ENCODE data around the gene ARHGEF17. TPM values are rescaled to one million over a fixed set of nuclear protein-coding genes. Genes with fewer than 3 reads are reported as not detected.

Gene ARHGEF17
- polyA plus RNA-seq, 1 donor (not counting 4 experiments of a cell fraction or from before 2014, with no cell fraction given) = 5.1 TPM

DNA sequence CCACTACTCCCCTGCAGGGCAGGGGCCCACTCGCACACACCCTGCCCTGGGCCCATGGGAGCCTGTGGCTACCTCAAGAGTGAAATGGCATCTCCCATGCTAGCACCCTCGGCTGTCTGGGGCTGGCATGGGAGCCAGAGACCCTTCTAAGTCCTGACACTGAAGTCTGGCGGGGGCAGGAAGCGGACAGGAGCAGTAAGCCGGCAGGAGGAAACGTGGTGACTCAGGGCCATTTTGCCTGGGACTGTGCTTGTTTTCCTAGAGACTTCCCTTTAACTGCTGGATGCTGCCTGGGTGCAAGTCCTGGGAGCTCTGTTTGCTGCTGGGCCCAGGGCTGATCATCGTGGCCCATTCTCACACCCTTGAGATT lies 84.9 kb downstream of the ARHGEF17 start:
- dilution Hi-C loops (cut with MboI; ENCODE audit: extremely low pct_ligation_motif_present, low sequenced_read_pairs) = no loop called here
- H3K79me2 ChIP-seq (ENCODE audit: control insufficient read depth, insufficient read depth, low read length) = peaks cover 14% of the 10 kb centered on the region
- H2AFZ ChIP-seq (ENCODE audit: control insufficient read depth, low read length) = no peak overlapping the region
- no peak overlapping the region for H3K4me2 ChIP-seq (ENCODE audit: control insufficient read depth, extremely low read depth, insufficient read depth, low read depth, low read length)
- no peak overlapping the region for H3K9ac ChIP-seq (ENCODE audit: control insufficient read depth, extremely low read depth, insufficient read depth, low read length)
- peaks cover 2% of the 10 kb centered on the region for H4K20me1 ChIP-seq (ENCODE audit: control insufficient read depth, extremely low read depth, insufficient read depth, low read length)
- no peak overlapping the region for H3K4me3 ChIP-seq (ENCODE audit: control insufficient read depth in 2 of 3, extremely low read depth in 1 of 3, insufficient read depth in 2 of 3, low read depth in 1 of 3, low read length in 3 of 3)
- H3K36me3 ChIP-seq (ENCODE audit: control insufficient read depth in 2 of 2, extremely low read depth in 1 of 2, insufficient read depth in 2 of 2, low read length in 2 of 2) = peaks cover 24 to 27% of the 10 kb centered on the region in 2 experiments
- TF ChIP-seq, protein P1, sequence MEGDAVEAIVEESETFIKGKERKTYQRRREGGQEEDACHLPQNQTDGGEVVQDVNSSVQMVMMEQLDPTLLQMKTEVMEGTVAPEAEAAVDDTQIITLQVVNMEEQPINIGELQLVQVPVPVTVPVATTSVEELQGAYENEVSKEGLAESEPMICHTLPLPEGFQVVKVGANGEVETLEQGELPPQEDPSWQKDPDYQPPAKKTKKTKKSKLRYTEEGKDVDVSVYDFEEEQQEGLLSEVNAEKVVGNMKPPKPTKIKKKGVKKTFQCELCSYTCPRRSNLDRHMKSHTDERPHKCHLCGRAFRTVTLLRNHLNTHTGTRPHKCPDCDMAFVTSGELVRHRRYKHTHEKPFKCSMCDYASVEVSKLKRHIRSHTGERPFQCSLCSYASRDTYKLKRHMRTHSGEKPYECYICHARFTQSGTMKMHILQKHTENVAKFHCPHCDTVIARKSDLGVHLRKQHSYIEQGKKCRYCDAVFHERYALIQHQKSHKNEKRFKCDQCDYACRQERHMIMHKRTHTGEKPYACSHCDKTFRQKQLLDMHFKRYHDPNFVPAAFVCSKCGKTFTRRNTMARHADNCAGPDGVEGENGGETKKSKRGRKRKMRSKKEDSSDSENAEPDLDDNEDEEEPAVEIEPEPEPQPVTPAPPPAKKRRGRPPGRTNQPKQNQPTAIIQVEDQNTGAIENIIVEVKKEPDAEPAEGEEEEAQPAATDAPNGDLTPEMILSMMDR (optimal IDR thresholded peaks at IDR 0.05 in 1 of 3, IDR thresholded peaks at IDR 0.05 in 1 of 3, conservative IDR thresholded peaks at IDR 0.05 in 1 of 3; ENCODE audit: extremely low read depth in 1 of 3, insufficient read depth in 2 of 3, low read length in 3 of 3) = no peak
- no peak for TF ChIP-seq EZH2 (IDR thresholded peaks at IDR 0.05; ENCODE audit: low read length)
- H3K9me3 ChIP-seq (ENCODE audit: control insufficient read depth, low read depth, low read length) = no peaks in the 10 kb centered on the region
- H3K27ac ChIP-seq (ENCODE audit: control insufficient read depth, insufficient read depth, low read length) = no peak overlapping the region
- H3K4me1 ChIP-seq (ENCODE audit: control insufficient read depth, extremely low read depth, insufficient read depth, low read length) = peaks cover 35% of the 10 kb centered on the region
- FAIRE-seq (no peak), DNase-seq (ENCODE audit: low read depth, low spot score) (no peak)
- peaks cover 8% of the 10 kb centered on the region for H3K9me1 ChIP-seq (ENCODE audit: control insufficient read depth, extremely low read depth, insufficient read depth, low read length)
- no peaks in the 10 kb centered on the region for H3K27me3 ChIP-seq (ENCODE audit: control insufficient read depth, extremely low read depth, insufficient read depth, low read length)

- H3K9ac ChIP-seq (ENCODE audit: control insufficient read depth, extremely low read depth, insufficient read depth, low read length) = no peak overlapping the region
- no peaks in the 10 kb centered on the region for H3K9me3 ChIP-seq (ENCODE audit: control insufficient read depth, low read depth, low read length)
- H3K27ac ChIP-seq (ENCODE audit: control insufficient read depth, insufficient read depth, low read length) = no peak overlapping the region
- peaks cover 14% of the 10 kb centered on the region for H3K79me2 ChIP-seq (ENCODE audit: control insufficient read depth, insufficient read depth, low read length)
- peaks cover 27% of the 10 kb centered on the region for H3K4me1 ChIP-seq (ENCODE audit: control insufficient read depth, extremely low read depth, insufficient read depth, low read length)
- peaks cover 8% of the 10 kb centered on the region for H3K9me1 ChIP-seq (ENCODE audit: control insufficient read depth, extremely low read depth, insufficient read depth, low read length)
- no peaks in the 10 kb centered on the region for H4K20me1 ChIP-seq (ENCODE audit: control insufficient read depth, extremely low read depth, insufficient read depth, low read length)
- dilution Hi-C loops (cut with MboI; ENCODE audit: extremely low pct_ligation_motif_present, low sequenced_read_pairs) = no loop called here
- no peak overlapping the region for H2AFZ ChIP-seq (ENCODE audit: control insufficient read depth, low read length)
- peaks cover 29% of the 10 kb centered on the region in 2 experiments for H3K36me3 ChIP-seq (ENCODE audit: control insufficient read depth in 2 of 2, extremely low read depth in 1 of 2, insufficient read depth in 2 of 2, low read length in 2 of 2)
- H3K27me3 ChIP-seq (ENCODE audit: control insufficient read depth, extremely low read depth, insufficient read depth, low read length) = no peaks in the 10 kb centered on the region
- FAIRE-seq = peak; percentile 71
- TF ChIP-seq, protein P1 (optimal IDR thresholded peaks at IDR 0.05 in 1 of 3, IDR thresholded peaks at IDR 0.05 in 1 of 3, conservative IDR thresholded peaks at IDR 0.05 in 1 of 3; ENCODE audit: extremely low read depth in 1 of 3, insufficient read depth in 2 of 3, low read length in 3 of 3) = peak in 2 of 3 experiments; percentile 85 to 92
- no peak for TF ChIP-seq EZH2 (IDR thresholded peaks at IDR 0.05; ENCODE audit: low read length)
- H3K4me3 ChIP-seq (ENCODE audit: control insufficient read depth in 2 of 3, extremely low read depth in 1 of 3, insufficient read depth in 2 of 3, low read depth in 1 of 3, low read length in 3 of 3) = no peak overlapping the region
- DNase-seq (ENCODE audit: low read depth, low spot score) = peak; percentile 66
- no peak overlapping the region for H3K4me2 ChIP-seq (ENCODE audit: control insufficient read depth, extremely low read depth, insufficient read depth, low read depth, low read length)
These were observed 85.7 kb downstream of the ARHGEF17 start for GRCh38 chr11:73393479-73394415.

All from keratinocyte (primary cell).